HG03175 (cell line): Measurements from ENCODE around the gene NBPF3.
"Not testable (repeated sequence)": the region's sequence is repeated elsewhere in the genome, so short reads cannot be mapped to it uniquely, and the experiment has no call there.

Experiments used
- ATAC-seq: cut with Tn5 transposase; IDR thresholded peaks from one replicate; pipeline ENCODE4 v1.9.1; 2021; ENCODE audit warnings: mild to moderate bottlenecking, moderate library complexity; ENCODE audit not compliant: unreplicated experiment

Gene NBPF3

GRCh38 chr1:21517660-21518480 lies 77.9 kb downstream of the NBPF3 start:
- no peak for ATAC-seq

- ATAC-seq: no peak
Observed at GRCh38 chr1:21518774-21519455, 79.0 kb downstream of the NBPF3 start.

GRCh38 chr1:21519486-21520070 lies 79.6 kb downstream of the NBPF3 start:
- ATAC-seq: not testable (repeated sequence)

GRCh38 chr1:21520899-21521716 lies 81.2 kb downstream of the NBPF3 start:
- ATAC-seq: no peak

- ATAC-seq: no peak
Observed at GRCh38 chr1:21521717-21522060, 81.8 kb downstream of the NBPF3 start.

- no peak for ATAC-seq
Observed at GRCh38 chr1:21522525-21523038, 82.6 kb downstream of the NBPF3 start.

GRCh38 chr1:21523297-21523813 lies 83.4 kb downstream of the NBPF3 start:
- ATAC-seq: no peak

- ATAC-seq: no peak
Observed at GRCh38 chr1:21524220-21524619, 84.3 kb downstream of the NBPF3 start.

- ATAC-seq: no peak
Observed at GRCh38 chr1:21524686-21525339, 84.9 kb downstream of the NBPF3 start.

- ATAC-seq: no peak
Observed at GRCh38 chr1:21525340-21525717, 85.4 kb downstream of the NBPF3 start.

GRCh38 chr1:21526441-21526840 lies 86.5 kb downstream of the NBPF3 start:
- no peak for ATAC-seq

- ATAC-seq: no peak
Observed at GRCh38 chr1:21530368-21531016, 90.6 kb downstream of the NBPF3 start.

GRCh38 chr1:21531241-21531640 lies 91.3 kb downstream of the NBPF3 start:
- ATAC-seq: no peak

GRCh38 chr1:21532496-21532895 lies 92.6 kb downstream of the NBPF3 start:
- ATAC-seq: no peak

- ATAC-seq: no peak
Observed at GRCh38 chr1:21532992-21533534, 93.1 kb downstream of the NBPF3 start.

GRCh38 chr1:21534146-21534545 lies 94.2 kb downstream of the NBPF3 start:
- no peak for ATAC-seq
